GM21825 (cell line): Measurements from ENCODE around the gene ADCY9.
"Not testable (repeated sequence)": the region's sequence is repeated elsewhere in the genome, so short reads cannot be mapped to it uniquely, and the experiment has no call there.

ENCODE experiments used
- ATAC-seq: cut with Tn5 transposase; IDR thresholded peaks from one replicate; pipeline ENCODE4 v1.9.1; 2021; ENCODE audit warnings: mild to moderate bottlenecking, moderate library complexity; ENCODE audit not compliant: unreplicated experiment

ADCY9 gene

GRCh38 chr16:4116325-4117249 is at the start of gene ADCY9:
TSS of gene ADCY9 (minus strand) at chr16:4116442. CDS start at chr16:4115442, 1,000 bp downstream.
- ATAC-seq: peak; percentile 52

- ATAC-seq: no peak
These were observed 44.6 kb upstream of the ADCY9 start for GRCh38 chr16:4160658-4161430.

DNA sequence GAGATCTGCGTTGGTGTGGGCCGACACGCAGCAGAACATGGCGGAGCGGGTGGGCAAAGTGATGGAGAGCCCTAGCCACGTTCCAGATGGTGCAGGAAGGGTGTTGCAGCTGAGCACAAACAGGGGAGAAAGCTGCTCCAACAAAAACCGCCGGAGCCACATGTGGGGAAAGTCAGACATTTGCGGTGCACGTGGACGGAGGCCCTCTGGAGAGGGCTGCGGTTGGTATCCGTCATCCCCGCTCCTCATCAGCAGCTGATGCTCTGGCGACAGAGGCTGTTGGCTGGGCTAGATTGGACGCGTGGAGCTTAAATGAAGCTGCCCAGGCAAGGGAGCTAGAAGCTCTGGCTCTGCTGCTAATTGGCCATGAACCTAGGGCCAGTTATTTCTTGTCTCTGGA is 43.5 kb upstream of the ADCY9 start:
- no peak for ATAC-seq

- ATAC-seq: no peak
These were observed 42.2 kb upstream of the ADCY9 start for GRCh38 chr16:4158143-4159093.

GRCh38 chr16:4157376-4157825 is 41.2 kb upstream of the ADCY9 start:
- ATAC-seq: no peak

GRCh38 chr16:4156503-4156902 is 40.3 kb upstream of the ADCY9 start:
- not testable (repeated sequence) for ATAC-seq

DNA sequence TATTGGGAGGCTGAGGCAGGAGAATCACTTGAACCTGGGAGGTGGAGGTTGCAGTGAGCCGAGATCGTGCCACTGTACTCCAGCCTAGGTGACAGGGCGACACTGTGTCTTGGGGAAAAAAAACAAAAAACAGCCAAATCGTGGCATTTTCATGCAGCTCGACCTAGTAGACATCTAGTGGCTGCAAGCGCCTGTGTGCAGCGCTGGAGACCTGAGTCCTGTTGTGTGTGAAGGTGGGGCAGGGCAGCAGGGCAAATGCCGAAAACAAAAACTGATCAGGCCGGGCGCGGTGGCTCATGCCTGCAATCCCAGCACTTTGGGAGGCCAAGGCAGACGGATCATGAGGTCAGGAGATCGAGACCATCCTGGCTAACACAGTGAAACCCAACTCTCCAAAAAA is 37.1 kb upstream of the ADCY9 start:
- not testable (repeated sequence) for ATAC-seq

DNA sequence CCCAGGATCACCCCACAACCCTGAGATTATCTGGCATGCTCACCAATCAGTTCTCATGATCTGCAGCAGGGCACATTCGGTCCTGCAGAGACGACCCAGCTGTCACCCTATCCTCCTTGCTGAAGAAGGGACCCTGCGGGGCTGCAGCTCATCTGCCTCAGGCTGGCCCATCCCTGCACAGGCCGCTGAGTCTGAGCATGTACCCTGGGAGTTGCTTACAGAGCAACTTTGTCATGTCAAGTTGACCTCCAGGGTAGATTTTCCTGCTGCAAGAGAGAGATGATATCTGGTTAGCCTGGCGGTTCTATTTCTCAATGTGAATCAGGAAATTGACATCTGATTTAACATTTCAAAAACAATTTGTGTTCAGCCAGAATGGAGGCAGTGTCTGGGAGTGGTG is 36.0 kb upstream of the ADCY9 start:
- ATAC-seq: no peak

GRCh38 chr16:4147236-4147635 is 31.0 kb upstream of the ADCY9 start:
- ATAC-seq: no peak

GRCh38 chr16:4142268-4142667 is 26.0 kb upstream of the ADCY9 start:
- ATAC-seq: peak; percentile 52

- ATAC-seq: no peak
These were observed 25.4 kb upstream of the ADCY9 start for GRCh38 chr16:4141604-4142003.

DNA sequence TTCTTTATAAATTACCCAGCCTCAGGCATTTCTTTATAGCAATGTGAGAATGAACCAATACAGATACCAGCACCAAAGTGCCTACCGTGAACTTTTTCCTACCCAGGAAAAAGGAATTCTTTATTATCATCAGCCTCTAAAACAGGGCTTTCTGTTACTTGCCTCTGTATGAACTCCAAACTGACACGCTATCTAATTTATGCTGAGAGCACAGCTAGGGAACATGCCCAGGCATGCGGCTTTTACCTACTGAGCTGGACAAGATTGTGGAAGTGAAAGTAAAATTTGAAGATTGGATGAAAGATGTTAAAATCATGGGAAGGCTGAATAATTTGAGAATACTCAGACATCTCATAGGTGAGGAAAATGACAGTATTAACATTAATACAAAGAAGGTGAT is 24.4 kb upstream of the ADCY9 start:
- ATAC-seq: no peak

- no peak for ATAC-seq
These were observed 23.7 kb upstream of the ADCY9 start for GRCh38 chr16:4139968-4140367.

DNA sequence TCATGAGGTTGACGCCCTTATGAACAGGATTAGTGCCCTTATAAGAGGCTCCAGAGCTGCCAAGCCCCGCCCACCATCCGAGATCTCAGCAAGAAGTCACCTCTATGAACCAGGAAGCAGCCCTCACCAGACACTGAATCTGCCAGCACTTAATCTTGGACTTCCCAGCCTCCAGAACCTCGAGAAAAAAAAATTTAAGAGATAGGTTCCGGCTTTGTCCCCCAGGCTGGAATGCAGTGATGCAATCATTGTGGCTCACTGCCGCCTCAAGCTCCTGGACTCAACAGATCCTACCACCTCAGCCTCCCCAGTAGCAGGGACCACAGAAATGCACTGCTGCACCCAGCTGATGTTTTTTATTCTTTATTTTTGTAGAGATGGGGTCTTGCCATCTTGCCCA is 22.5 kb upstream of the ADCY9 start:
- no peak for ATAC-seq

DNA sequence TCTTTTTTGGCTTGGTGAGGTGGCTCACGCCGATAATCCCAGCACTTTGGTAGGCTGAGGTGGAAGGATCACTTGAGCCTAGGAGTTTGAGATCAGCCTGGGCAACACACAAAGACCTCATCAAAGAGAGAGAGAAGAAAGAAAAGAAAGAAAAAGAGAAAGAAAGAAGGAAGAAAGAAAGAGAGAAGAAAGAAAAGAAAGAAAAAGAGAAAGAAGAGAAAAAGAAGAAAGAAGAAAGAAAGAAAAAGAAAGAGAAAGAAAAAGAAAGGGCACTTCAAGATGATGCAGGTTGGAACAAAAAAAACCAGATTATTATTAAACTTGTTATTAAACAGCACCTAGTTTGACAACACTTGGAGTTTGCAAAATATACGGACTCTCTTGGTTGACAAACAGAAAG is 21.2 kb upstream of the ADCY9 start:
- no peak for ATAC-seq

DNA sequence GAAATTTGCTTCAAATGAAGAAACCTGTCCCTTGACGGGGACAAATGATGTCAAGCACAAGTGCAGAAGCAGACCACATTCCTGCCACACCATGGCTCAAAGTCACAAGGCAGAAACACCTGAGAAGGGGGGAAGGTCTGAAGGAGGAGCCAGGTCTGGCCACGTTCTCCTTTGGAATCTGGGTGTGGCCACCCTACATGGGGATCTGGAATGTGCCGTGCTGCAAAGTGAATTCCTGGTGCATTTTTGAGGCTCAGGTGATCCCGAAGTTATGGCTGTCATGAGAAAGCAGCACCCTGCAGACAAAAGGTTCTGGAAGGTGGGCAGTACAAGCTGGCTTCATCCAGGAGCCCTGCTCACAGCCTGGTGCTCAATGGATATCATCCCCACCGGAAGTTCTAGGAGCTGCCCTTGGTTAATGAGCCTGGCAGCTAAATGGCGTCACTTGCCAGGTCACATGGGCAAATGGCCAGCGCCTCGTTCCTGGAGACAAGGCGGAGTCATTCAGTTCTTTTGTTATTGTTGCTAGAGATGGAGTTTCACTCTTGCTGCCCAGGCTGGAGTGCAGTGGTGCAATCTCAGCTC is 20.1 kb upstream of the ADCY9 start:
- no peak for ATAC-seq

DNA sequence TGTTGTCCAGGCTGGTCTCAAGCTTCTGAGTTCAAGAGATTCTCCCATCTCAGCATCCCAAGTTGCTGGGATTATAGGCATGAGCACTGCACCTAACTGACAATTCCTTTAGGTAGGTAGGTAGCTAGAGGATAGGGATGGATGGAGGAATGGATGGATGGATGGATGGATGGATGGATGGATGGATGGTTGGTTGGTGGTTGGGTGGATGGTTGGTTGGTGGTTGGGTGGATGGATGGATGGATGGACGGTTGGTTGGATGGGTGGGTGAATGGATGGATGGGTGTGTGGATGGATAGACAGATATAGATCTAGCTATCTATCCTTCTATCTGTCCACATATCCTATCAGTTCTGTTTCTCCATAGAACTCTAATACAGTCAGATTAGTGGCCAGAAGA is 19.3 kb upstream of the ADCY9 start:
- ATAC-seq: no peak

DNA sequence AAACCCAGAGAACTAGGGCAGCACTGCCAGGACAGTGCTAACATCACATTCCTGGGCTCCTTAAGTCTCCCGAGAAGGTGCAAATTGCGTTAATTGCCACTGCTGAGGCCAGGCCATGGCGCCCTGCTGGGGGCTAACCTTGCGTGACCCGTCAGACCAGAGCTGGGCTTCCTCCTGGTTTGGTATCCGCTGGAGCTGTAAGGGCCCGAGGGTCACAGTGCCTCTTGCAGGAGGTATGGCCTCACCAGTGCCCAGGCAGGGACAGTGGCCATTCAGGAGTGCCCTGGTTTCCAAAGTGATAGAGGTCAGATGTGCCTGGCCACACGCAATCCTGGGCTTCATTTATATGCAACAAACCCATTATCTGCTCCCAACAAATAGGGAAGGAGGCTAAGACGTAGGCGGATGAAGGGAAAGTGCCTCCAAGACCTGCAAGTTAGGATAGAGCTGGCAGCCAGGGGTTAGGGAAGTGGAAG is 17.7 kb upstream of the ADCY9 start:
- no peak for ATAC-seq

GRCh38 chr16:4131621-4132020 is 15.4 kb upstream of the ADCY9 start:
- ATAC-seq: no peak
